GM23338 (cell line): ENCODE data around the gene PAPPA2. TPM values are rescaled to one million over a fixed set of nuclear protein-coding genes. Genes with fewer than 3 reads are reported as not detected.

Experiments
- ATAC-seq: fragments of 200-7000 bp; cut with Tn5 transposase; 3 replicates; pipeline ENCODE4 v1.9.1; 2020
- DNase-seq: peaks from one replicate; pipeline ENCODE4 v3.0.0-alpha.2; 2015; ENCODE audit warnings: low spot score
- H2AFZ ChIP-seq: fragments of 200-600 bp; sonication (generic); 2 replicates; pipeline ENCODE4 v1.8.0; 2016; ENCODE audit warnings: antibody characterized with exemption, mild to moderate bottlenecking, moderate library complexity
- H3F3A ChIP-seq: fragments of 200-600 bp; sonication (generic); replicated peaks from 2 replicates; pipeline ENCODE4 v1.8.0; 2017; ENCODE audit warnings: antibody characterized with exemption, mixed run types, low read depth
- H3K27ac ChIP-seq: fragments of 200-600 bp; sonication (generic); 2 replicates; pipeline ENCODE4 v1.6.1; 2016; ENCODE audit warnings: low read depth
- H3K27me3 ChIP-seq: fragments of 200-600 bp; sonication (generic); 2 replicates; pipeline ENCODE4 v1.8.0; 2016; ENCODE audit warnings: mild to moderate bottlenecking, mixed run types, moderate library complexity; ENCODE audit not compliant: insufficient read depth
- H3K36me3 ChIP-seq: fragments of 200-600 bp; sonication (generic); 2 replicates; pipeline ENCODE4 v1.8.0; 2016; ENCODE audit warnings: mild to moderate bottlenecking; ENCODE audit not compliant: insufficient read depth
- H3K4me1 ChIP-seq: fragments of 200-600 bp; sonication (generic); 2 replicates; pipeline ENCODE4 v1.8.0; 2016; ENCODE audit warnings: mild to moderate bottlenecking, moderate library complexity; ENCODE audit not compliant: insufficient read depth
- H3K4me2 ChIP-seq: fragments of 200-600 bp; sonication (generic); 2 replicates; pipeline ENCODE4 v1.7.1; 2017; ENCODE audit warnings: mixed run types
- H3K4me3 ChIP-seq: fragments of 200-600 bp; sonication (generic); 2 replicates; pipeline ENCODE4 v1.6.1; 2016; ENCODE audit warnings: mixed run types
- H3K79me2 ChIP-seq: fragments of 200-600 bp; sonication (generic); replicated peaks from 2 replicates; pipeline ENCODE4 v1.8.0; 2017; ENCODE audit warnings: mild to moderate bottlenecking; ENCODE audit not compliant: insufficient read depth
- H3K9me2 ChIP-seq: fragments of 200-600 bp; sonication (generic); 2 replicates; pipeline ENCODE4 v1.8.0; 2017; ENCODE audit not compliant: insufficient read depth
- H4K20me1 ChIP-seq: fragments of 200-600 bp; sonication (generic); replicated peaks from 2 replicates; pipeline ENCODE4 v1.8.0; 2017; ENCODE audit warnings: mild to moderate bottlenecking; ENCODE audit not compliant: insufficient read depth
- H3K27ac Mint-ChIP-seq: 2 replicates; pipeline ENCODE4 v1.8.0; 2020; ENCODE audit warnings: inconsistent platforms, mild to moderate bottlenecking, moderate library complexity, mixed read lengths
- H3K27me3 Mint-ChIP-seq: 3 replicates; pipeline ENCODE4 v1.8.0; 2022; ENCODE audit warnings: low read depth, mild to moderate bottlenecking, moderate library complexity, mixed read lengths, inconsistent platforms; ENCODE audit not compliant: insufficient read depth, poor library complexity
- H3K36me3 Mint-ChIP-seq: 3 replicates; pipeline ENCODE4 v1.8.0; 2021; ENCODE audit warnings: low read depth, mild to moderate bottlenecking, inconsistent platforms, moderate library complexity, mixed read lengths
- H3K4me1 Mint-ChIP-seq: 3 replicates; pipeline ENCODE4 v1.8.0; 2020; ENCODE audit warnings: mild to moderate bottlenecking, inconsistent platforms, mixed read lengths
- H3K4me3 Mint-ChIP-seq: 3 replicates; pipeline ENCODE4 v1.8.0; 2021; ENCODE audit warnings: moderate library complexity, mild to moderate bottlenecking, inconsistent platforms, mixed read lengths
- H3K9me3 Mint-ChIP-seq: 3 replicates; pipeline ENCODE4 v1.8.0; 2020; ENCODE audit warnings: moderate library complexity, mild to moderate bottlenecking, inconsistent platforms, mixed read lengths
- CREB1 ChIP-seq: fragments of 250-450 bp; sonication (Bioruptor Pico); IDR thresholded peaks from 2 replicates; pipeline ENCODE4 v1.5.0; 2020; ENCODE audit warnings: low read depth, mild to moderate bottlenecking, moderate library complexity
- NANOG ChIP-seq: IDR thresholded peaks from 2 replicates; pipeline ENCODE4 v1.6.1; 2016; ENCODE audit warnings: antibody characterized with exemption, borderline replicate concordance
- POLR2AphosphoS5 ChIP-seq: IDR thresholded peaks from 2 replicates; pipeline ENCODE4 v1.6.1; 2016; ENCODE audit warnings: antibody characterized with exemption, low read depth
- ZNF331 ChIP-seq: fragments of 250-450 bp; sonication (Bioruptor Pico); IDR thresholded peaks from 2 replicates; pipeline ENCODE4 v1.5.0; 2020; ENCODE audit warnings: low read depth, mild to moderate bottlenecking, moderate library complexity
- ZNF462 ChIP-seq: fragments of 250-450 bp; sonication (Bioruptor Pico); IDR thresholded peaks from 2 replicates; pipeline ENCODE4 v1.5.0; 2020; ENCODE audit warnings: mild to moderate bottlenecking, moderate library complexity
- polyA plus RNA-seq: library from polyadenylated mRNA; unstranded; fragments of >200 nt; fragmentation: Nextera tagmentation; extraction: Ambion mirVana; gene quantifications from 2 replicates; pipeline ENCODE4 v1.2.1, GENCODE V29; 2016
- total RNA-seq: library from RNA; depleted of rRNA; stranded (reverse); fragments of >200 nt; shearing (Covaris generic); gene quantifications from 2 replicates; pipeline ENCODE4 v1.2.3, GENCODE V29; 2014
- TF ChIP-seq, protein P1 (sequence below): IDR thresholded peaks from 2 replicates; pipeline ENCODE4 v1.6.1; 2016; ENCODE audit warnings: antibody characterized with exemption

Gene PAPPA2
- total and polyA plus RNA-seq, 2 experiments from 2014 or later = 1.4 to 1.7 TPM

- H3K36me3 Mint-ChIP-seq = no peaks in the 10 kb centered on the region
- no peaks in the 10 kb centered on the region for H3K4me1 Mint-ChIP-seq
- no peak overlapping the region for H3K27ac Mint-ChIP-seq
- H3K9me3 Mint-ChIP-seq = no peaks in the 10 kb centered on the region
- Histone ChIP-seq H3F3A (no peaks in the 10 kb centered on the region), H3K79me2 (no peaks in the 10 kb centered on the region), H3K27me3 (no peaks in the 10 kb centered on the region), H3K4me1 (no peaks in the 10 kb centered on the region), H3K4me3 (no peak overlapping the region), H4K20me1 (no peaks in the 10 kb centered on the region), H3K9me2 (peaks cover 6% of the 10 kb centered on the region; the same call in 1 of the 2 replicates), H3K27ac (no peak overlapping the region), H3K36me3 (no peaks in the 10 kb centered on the region), H3K4me2 (no peak overlapping the region), H2AFZ (no peak overlapping the region)
- H3K4me3 Mint-ChIP-seq = no peak overlapping the region
- TF ChIP-seq ZNF462 = no peak
- TF ChIP-seq NANOG = no peak
- ATAC-seq (no peak), DNase-seq (no peak)
- no peaks in the 10 kb centered on the region for H3K27me3 Mint-ChIP-seq
Observed at GRCh38 chr1:176742322-176742721, 279.3 kb downstream of the PAPPA2 start.

GRCh38 chr1:176744142-176744541 is 281.2 kb downstream of the PAPPA2 start:
- no peak for ATAC-seq
- H2AFZ ChIP-seq = no peak overlapping the region
- Mint-ChIP-seq H3K4me3 (no peak overlapping the region), H3K36me3 (no peaks in the 10 kb centered on the region), H3K27ac (no peak overlapping the region), H3K9me3 (no peaks in the 10 kb centered on the region), H3K27me3 (no peaks in the 10 kb centered on the region), H3K4me1 (no peaks in the 10 kb centered on the region)
- no peak overlapping the region for H3K4me2 ChIP-seq
- no peak overlapping the region for H3K4me3 ChIP-seq
- no peaks in the 10 kb centered on the region for H3K9me2 ChIP-seq
- no peaks in the 10 kb centered on the region for H3K4me1 ChIP-seq
- no peaks in the 10 kb centered on the region for H3F3A ChIP-seq
- no peaks in the 10 kb centered on the region for H3K79me2 ChIP-seq
- H4K20me1 ChIP-seq = no peaks in the 10 kb centered on the region
- H3K36me3 ChIP-seq = no peaks in the 10 kb centered on the region
- DNase-seq = no peak
- no peak overlapping the region for H3K27ac ChIP-seq
- H3K27me3 ChIP-seq = no peaks in the 10 kb centered on the region
- TF ChIP-seq ZNF462 (no peak), CREB1 (CRISPR knock-in tag) (no peak), NANOG (no peak), ZNF331 (CRISPR knock-in tag) (no peak), POLR2AphosphoS5 (no peak)
- TF ChIP-seq, protein P1, sequence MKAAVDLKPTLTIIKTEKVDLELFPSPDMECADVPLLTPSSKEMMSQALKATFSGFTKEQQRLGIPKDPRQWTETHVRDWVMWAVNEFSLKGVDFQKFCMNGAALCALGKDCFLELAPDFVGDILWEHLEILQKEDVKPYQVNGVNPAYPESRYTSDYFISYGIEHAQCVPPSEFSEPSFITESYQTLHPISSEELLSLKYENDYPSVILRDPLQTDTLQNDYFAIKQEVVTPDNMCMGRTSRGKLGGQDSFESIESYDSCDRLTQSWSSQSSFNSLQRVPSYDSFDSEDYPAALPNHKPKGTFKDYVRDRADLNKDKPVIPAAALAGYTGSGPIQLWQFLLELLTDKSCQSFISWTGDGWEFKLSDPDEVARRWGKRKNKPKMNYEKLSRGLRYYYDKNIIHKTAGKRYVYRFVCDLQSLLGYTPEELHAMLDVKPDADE = no peak
